Caco-2 (cell line): ENCODE measurements around the gene TMEM129. TPM values are rescaled to one million over a fixed set of nuclear protein-coding genes. Genes with fewer than 3 reads are reported as not detected.

Experiments
- BruUV-seq: library from RNA; stranded (reverse); fragments of 400-500 nt; replicated peaks from 2 replicates; lab custom pipeline; 2021; lab: Mats Ljungman, UMichigan
- CTCF ChIA-PET: fragments of 300-600 bp; sonication (Branson Sonifier 250); formaldehyde crosslinking; loops from one replicate; lab custom pipeline; 2022; ENCODE audit warnings: antibody characterized with exemption; lab: Charles Lee
- POLR2A ChIA-PET: fragments of 300-600 bp; sonication (Branson Sonifier 250); formaldehyde crosslinking; loops from one replicate; lab custom pipeline; 2022; ENCODE audit warnings: antibody characterized with exemption; lab: Charles Lee
- DNase-seq, 2 experiments: peaks; one replicate each; pipeline versions ENCODE4 v3.0.0 to v3.0.0-alpha.2; 2020 to 2022
- H3K27me3 ChIP-seq: replicated peaks from 2 replicates; pipeline ENCODE4 v1.6.0; 2011; ENCODE audit warnings: low read length; ENCODE audit not compliant: control insufficient read depth, insufficient read depth
- H3K36me3 ChIP-seq: 2 replicates; pipeline ENCODE4 v1.5.1; 2011; ENCODE audit warnings: low read length; ENCODE audit not compliant: control insufficient read depth, insufficient read depth
- H3K4me1 ChIP-seq: fragments of 250-450 bp; sonication (Bioruptor Pico); 2 replicates; pipeline ENCODE4 v1.5.1; 2020; ENCODE audit warnings: mild to moderate bottlenecking
- H3K4me3 ChIP-seq: 2 replicates; pipeline ENCODE4 v1.5.1; 2011; ENCODE audit warnings: low read depth, mild to moderate bottlenecking, control low read depth, low read length
- H3K9me3 ChIP-seq: fragments of 250-450 bp; sonication (Bioruptor Pico); 2 replicates; pipeline ENCODE4 v1.5.1; 2020; ENCODE audit warnings: mild to moderate bottlenecking, moderate library complexity
- H3K27ac Mint-ChIP-seq: one replicate; pipeline ENCODE4 v1.8.0; 2022; ENCODE audit warnings: mixed read lengths; ENCODE audit not compliant: unreplicated experiment
- H3K27me3 Mint-ChIP-seq: one replicate; pipeline ENCODE4 v1.8.0; 2022; ENCODE audit warnings: mixed read lengths; ENCODE audit not compliant: insufficient read depth, unreplicated experiment
- H3K36me3 Mint-ChIP-seq: one replicate; pipeline ENCODE4 v1.8.0; 2022; ENCODE audit warnings: mild to moderate bottlenecking, mixed read lengths; ENCODE audit not compliant: insufficient read depth, unreplicated experiment
- H3K4me1 Mint-ChIP-seq: one replicate; pipeline ENCODE4 v1.8.0; 2022; ENCODE audit warnings: low read depth, mixed read lengths; ENCODE audit not compliant: unreplicated experiment
- H3K4me3 Mint-ChIP-seq: one replicate; pipeline ENCODE4 v1.8.0; 2022; ENCODE audit warnings: mild to moderate bottlenecking, moderate library complexity, mixed read lengths; ENCODE audit not compliant: unreplicated experiment
- H3K9me3 Mint-ChIP-seq: one replicate; pipeline ENCODE4 v1.8.0; 2022; ENCODE audit warnings: mixed read lengths; ENCODE audit not compliant: unreplicated experiment
- CTCF ChIP-seq, 2 experiments: fragments of 200-600 bp in 1 of 2; IDR thresholded peaks; 1 replicate in 1 of 2; 2 replicates in 1 of 2; pipeline versions ENCODE4 v1.5.1 to v1.8.0; 2011 to 2022; ENCODE audit warnings: antibody characterized with exemption in 1 of 2, control low read depth in 1 of 2, inconsistent platforms in 1 of 2, low read depth in 1 of 2, low read length in 1 of 2, mild to moderate bottlenecking in 1 of 2, moderate library complexity in 1 of 2; ENCODE audit not compliant: insufficient read depth in 1 of 2, severe bottlenecking in 1 of 2, unreplicated experiment in 1 of 2
- intact Hi-C: fragments of 100-400 bp; cut with micrococcal nuclease; formaldehyde crosslinking; loops from one replicate; pipeline ENCODE4 v1.10.0; 2022; ENCODE audit not compliant: unreplicated experiment
- total RNA-seq: library from RNA; stranded (reverse); gene quantifications from 2 replicates; pipeline ENCODE4 v1.2.3, GENCODE V29; 2022

The TMEM129 gene
- total RNA-seq, 1 experiment from 2014 or later, result 39.0 TPM

- H3K9me3 Mint-ChIP-seq, result peaks cover 10% of the 10 kb centered on the region
- DNase-seq, result no peak
- H3K36me3 ChIP-seq, result peaks cover 15% of the 10 kb centered on the region
- no peaks in the 10 kb centered on the region for H3K4me1 ChIP-seq
- H3K4me3 Mint-ChIP-seq, result no peak overlapping the region
- H3K27ac Mint-ChIP-seq, result no peak overlapping the region
- peaks cover 98% of the 10 kb centered on the region for H3K36me3 Mint-ChIP-seq
- CTCF ChIA-PET, result no interaction called here
- peaks cover 21% of the 10 kb centered on the region for H3K9me3 ChIP-seq
- POLR2A ChIA-PET, result interaction anchor here (1.0 kb wide), 1 partner anchor 17 kb away, joined by 3 read pairs; the partner anchor contains the start of genes TACC3 and TMEM129
- intact Hi-C loops, result no loop called here
- H3K27me3 ChIP-seq, result no peaks in the 10 kb centered on the region
- H3K4me1 Mint-ChIP-seq, result no peaks in the 10 kb centered on the region
- TF ChIP-seq CTCF (IDR thresholded peaks at IDR 0.05; ENCODE audit: insufficient read depth in 1 of 2, low read depth in 1 of 2, low read length in 1 of 2, severe bottlenecking in 1 of 2, unreplicated experiment in 1 of 2), result no peak
- no peaks in the 10 kb centered on the region for H3K27me3 Mint-ChIP-seq
- H3K4me3 ChIP-seq, result no peak overlapping the region
- BruUV-seq, result no TSS peak
Observed at GRCh38 chr4:1737666-1738065, 16.5 kb upstream of the TMEM129 start.

GRCh38 chr4:1736812-1737211 lies 15.7 kb upstream of the TMEM129 start:
- no peaks in the 10 kb centered on the region for H3K4me1 ChIP-seq
- DNase-seq, result no peak
- TF ChIP-seq CTCF (IDR thresholded peaks at IDR 0.05; ENCODE audit: insufficient read depth in 1 of 2, low read depth in 1 of 2, low read length in 1 of 2, severe bottlenecking in 1 of 2, unreplicated experiment in 1 of 2), result no peak
- intact Hi-C loops, result no loop called here
- POLR2A ChIA-PET, result no interaction called here
- H3K9me3 ChIP-seq, result peaks cover 21% of the 10 kb centered on the region
- Mint-ChIP-seq H3K4me3 (no peak overlapping the region), H3K9me3 (peaks cover 10% of the 10 kb centered on the region), H3K4me1 (no peaks in the 10 kb centered on the region), H3K27me3 (no peaks in the 10 kb centered on the region), H3K36me3 (peaks cover 96% of the 10 kb centered on the region), H3K27ac (no peak overlapping the region)
- CTCF ChIA-PET, result no interaction called here
- no peak overlapping the region for H3K4me3 ChIP-seq
- no TSS peak for BruUV-seq
- peaks cover 16% of the 10 kb centered on the region for H3K36me3 ChIP-seq
- H3K27me3 ChIP-seq, result no peaks in the 10 kb centered on the region

- H3K9me3 ChIP-seq, result peaks cover 21% of the 10 kb centered on the region
- H3K27me3 ChIP-seq, result no peaks in the 10 kb centered on the region
- ChIA-PET POLR2A (no interaction called here), CTCF (no interaction called here)
- TF ChIP-seq CTCF (IDR thresholded peaks at IDR 0.05; ENCODE audit: insufficient read depth in 1 of 2, low read depth in 1 of 2, low read length in 1 of 2, severe bottlenecking in 1 of 2, unreplicated experiment in 1 of 2), result no peak
- Mint-ChIP-seq H3K4me1 (no peaks in the 10 kb centered on the region), H3K27ac (no peak overlapping the region), H3K4me3 (no peak overlapping the region), H3K9me3 (peaks cover 10% of the 10 kb centered on the region), H3K36me3 (peaks cover 90% of the 10 kb centered on the region), H3K27me3 (no peaks in the 10 kb centered on the region)
- intact Hi-C loops, result no loop called here
- no peak overlapping the region for H3K4me3 ChIP-seq
- DNase-seq, result no peak
- H3K36me3 ChIP-seq, result peaks cover 16% of the 10 kb centered on the region
- BruUV-seq, result no TSS peak
- no peaks in the 10 kb centered on the region for H3K4me1 ChIP-seq
Observed at GRCh38 chr4:1735215-1735614, 14.1 kb upstream of the TMEM129 start.
